Vagina (tissue), 2 donors: ENCODE measurements around the gene COPZ1. TPM values are rescaled to one million over a fixed set of nuclear protein-coding genes. Genes with fewer than 3 reads are reported as not detected.

Source experiments
- DNase-seq, 2 donors: peaks; one replicate each; pipeline ENCODE4 v3.0.0-alpha.2; 2017; ENCODE audit errors: extremely low spot score in 2 of 2
- H3K27ac ChIP-seq: fragments of 200-600 bp; sonication (generic); one replicate; pipeline ENCODE4 v1.5.1; 2019
- H3K27me3 ChIP-seq: fragments of 200-600 bp; sonication (generic); one replicate; pipeline ENCODE4 v1.5.1; 2019
- H3K36me3 ChIP-seq, 2 donors: fragments of 200-600 bp; sonication (generic); one replicate each; pipeline ENCODE4 v1.5.1; 2017 to 2019
- H3K4me1 ChIP-seq: fragments of 200-600 bp; sonication (generic); one replicate; pipeline ENCODE4 v1.5.1; 2019
- H3K4me3 ChIP-seq, 2 donors: fragments of 200-600 bp; sonication (generic); 1 replicate in 1 of 2; 2 replicates in 1 of 2; pipeline ENCODE4 v1.5.1; 2016 to 2019
- H3K9me3 ChIP-seq: fragments of 200-600 bp; sonication (generic); one replicate; pipeline ENCODE4 v1.5.1; 2019
- POLR2A ChIP-seq, 2 donors: fragments of 450-650 bp; IDR thresholded peaks; one replicate each; pipeline ENCODE4 v1.6.1; 2017; ENCODE audit warnings: antibody characterized with exemption in 2 of 2, mild to moderate bottlenecking in 2 of 2, moderate library complexity in 2 of 2
- POLR2AphosphoS5 ChIP-seq, 2 donors: sonication (generic); formaldehyde crosslinking; IDR thresholded peaks; one replicate each; pipeline ENCODE4 v1.9.0; 2017; ENCODE audit warnings: antibody characterized with exemption in 2 of 2, mild to moderate bottlenecking in 2 of 2, low read depth in 1 of 2; ENCODE audit not compliant: insufficient read depth in 1 of 2
- intact Hi-C: fragments of 100-400 bp; cut with DNase I; formaldehyde crosslinking; loops from one replicate; pipeline ENCODE4 v1.15.1; 2023
- total RNA-seq: library from RNA; depleted of rRNA; stranded (reverse); fragments of >200 nt; gene quantifications from one replicate; pipeline ENCODE4 v1.2.3, GENCODE V29; 2016
- TF ChIP-seq, protein P1 (sequence below), 3 experiments: fragments of 450-650 bp in 2 of 3; fragments of 200-600 bp in 1 of 3; sonication (generic) in 1 of 3; IDR thresholded peaks; one replicate each; pipeline ENCODE4 v1.5.1; 2017 to 2019; ENCODE audit warnings: antibody characterized with exemption in 3 of 3, mild to moderate bottlenecking in 2 of 3, moderate library complexity in 2 of 3

The COPZ1 gene
- total RNA-seq, 1 donor from 2014 or later: 47.6 TPM

DNA sequence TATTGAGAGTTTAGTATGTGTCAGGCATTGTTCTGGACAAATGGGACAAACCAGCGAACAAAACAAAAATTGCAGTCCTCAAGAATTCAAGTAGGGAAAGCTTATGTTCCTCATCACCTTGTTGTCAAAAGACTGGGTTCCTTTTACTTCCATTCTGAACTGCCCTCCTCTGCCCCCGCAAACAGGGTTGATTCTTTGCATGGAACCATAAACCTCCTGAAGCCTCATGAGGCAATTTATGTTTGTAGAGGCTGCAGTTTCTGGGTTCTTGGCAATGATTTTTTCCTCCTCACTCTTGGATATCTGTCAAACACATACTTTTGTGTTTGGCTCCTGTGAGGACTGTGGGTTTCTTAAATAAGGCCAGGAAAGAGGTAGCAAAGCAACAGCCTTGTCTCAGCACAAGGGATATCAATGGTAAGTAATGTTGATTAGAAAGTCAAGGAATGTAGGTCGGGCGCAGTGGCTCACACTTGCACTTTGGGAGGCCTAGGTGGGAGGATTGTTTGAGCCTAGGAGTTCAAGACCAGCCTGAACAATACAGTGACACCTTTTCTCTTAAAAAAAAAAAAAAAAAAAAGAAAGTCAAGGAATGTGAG is 13.9 kb downstream of the COPZ1 start:
- TF ChIP-seq, protein P1, sequence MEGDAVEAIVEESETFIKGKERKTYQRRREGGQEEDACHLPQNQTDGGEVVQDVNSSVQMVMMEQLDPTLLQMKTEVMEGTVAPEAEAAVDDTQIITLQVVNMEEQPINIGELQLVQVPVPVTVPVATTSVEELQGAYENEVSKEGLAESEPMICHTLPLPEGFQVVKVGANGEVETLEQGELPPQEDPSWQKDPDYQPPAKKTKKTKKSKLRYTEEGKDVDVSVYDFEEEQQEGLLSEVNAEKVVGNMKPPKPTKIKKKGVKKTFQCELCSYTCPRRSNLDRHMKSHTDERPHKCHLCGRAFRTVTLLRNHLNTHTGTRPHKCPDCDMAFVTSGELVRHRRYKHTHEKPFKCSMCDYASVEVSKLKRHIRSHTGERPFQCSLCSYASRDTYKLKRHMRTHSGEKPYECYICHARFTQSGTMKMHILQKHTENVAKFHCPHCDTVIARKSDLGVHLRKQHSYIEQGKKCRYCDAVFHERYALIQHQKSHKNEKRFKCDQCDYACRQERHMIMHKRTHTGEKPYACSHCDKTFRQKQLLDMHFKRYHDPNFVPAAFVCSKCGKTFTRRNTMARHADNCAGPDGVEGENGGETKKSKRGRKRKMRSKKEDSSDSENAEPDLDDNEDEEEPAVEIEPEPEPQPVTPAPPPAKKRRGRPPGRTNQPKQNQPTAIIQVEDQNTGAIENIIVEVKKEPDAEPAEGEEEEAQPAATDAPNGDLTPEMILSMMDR (IDR thresholded peaks at IDR 0.05): no peak
- TF ChIP-seq POLR2AphosphoS5 (IDR thresholded peaks at IDR 0.05; ENCODE audit: insufficient read depth in 1 of 2, low read depth in 1 of 2): no peak
- TF ChIP-seq POLR2A (IDR thresholded peaks at IDR 0.05): no peak
- H3K27ac ChIP-seq: no peak overlapping the region

DNA sequence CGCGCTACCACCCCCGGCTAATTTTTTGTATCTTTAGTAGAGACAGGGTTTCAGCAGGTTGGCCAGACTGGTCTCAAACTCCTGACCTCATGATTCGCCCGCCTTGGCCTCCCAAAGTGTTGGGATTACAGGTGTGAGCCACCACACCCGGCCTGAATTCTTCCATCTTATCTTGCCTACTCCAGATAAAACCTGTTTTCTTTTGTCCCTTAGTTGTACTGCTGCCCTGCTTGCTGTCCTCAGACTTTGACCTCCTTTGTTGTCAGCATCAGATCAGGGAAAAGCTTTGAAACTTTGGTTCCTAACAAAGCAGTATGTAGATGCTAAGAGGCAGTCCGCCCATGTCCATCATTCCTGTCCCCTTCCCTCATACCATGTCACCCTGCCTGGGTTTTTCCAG is 15.9 kb downstream of the COPZ1 start:
- Histone ChIP-seq H3K36me3 (peaks cover 0 to 53% of the 10 kb centered on the region in 2 donors), H3K9me3 (no peaks in the 10 kb centered on the region), H3K4me1 (peaks cover 23% of the 10 kb centered on the region), H3K27me3 (no peaks in the 10 kb centered on the region), H3K4me3 (no peak overlapping the region), H3K27ac (no peak overlapping the region)
- intact Hi-C loops: no loop called here
- no peak for DNase-seq
- TF ChIP-seq, protein P1 (IDR thresholded peaks at IDR 0.05): no peak
- TF ChIP-seq POLR2AphosphoS5 (IDR thresholded peaks at IDR 0.05; ENCODE audit: insufficient read depth in 1 of 2, low read depth in 1 of 2) (no peak), POLR2A (IDR thresholded peaks at IDR 0.05) (no peak)

More for the DNA sequence above, 13.9 kb downstream of the COPZ1 start:
- intact Hi-C loops: no loop called here
- no peaks in the 10 kb centered on the region for H3K9me3 ChIP-seq
- no peaks in the 10 kb centered on the region for H3K27me3 ChIP-seq
- peaks cover 28% of the 10 kb centered on the region for H3K4me1 ChIP-seq
- peaks cover 0 to 32% of the 10 kb centered on the region in 2 donors for H3K36me3 ChIP-seq
- no peak for DNase-seq
- no peak overlapping the region for H3K4me3 ChIP-seq

DNA sequence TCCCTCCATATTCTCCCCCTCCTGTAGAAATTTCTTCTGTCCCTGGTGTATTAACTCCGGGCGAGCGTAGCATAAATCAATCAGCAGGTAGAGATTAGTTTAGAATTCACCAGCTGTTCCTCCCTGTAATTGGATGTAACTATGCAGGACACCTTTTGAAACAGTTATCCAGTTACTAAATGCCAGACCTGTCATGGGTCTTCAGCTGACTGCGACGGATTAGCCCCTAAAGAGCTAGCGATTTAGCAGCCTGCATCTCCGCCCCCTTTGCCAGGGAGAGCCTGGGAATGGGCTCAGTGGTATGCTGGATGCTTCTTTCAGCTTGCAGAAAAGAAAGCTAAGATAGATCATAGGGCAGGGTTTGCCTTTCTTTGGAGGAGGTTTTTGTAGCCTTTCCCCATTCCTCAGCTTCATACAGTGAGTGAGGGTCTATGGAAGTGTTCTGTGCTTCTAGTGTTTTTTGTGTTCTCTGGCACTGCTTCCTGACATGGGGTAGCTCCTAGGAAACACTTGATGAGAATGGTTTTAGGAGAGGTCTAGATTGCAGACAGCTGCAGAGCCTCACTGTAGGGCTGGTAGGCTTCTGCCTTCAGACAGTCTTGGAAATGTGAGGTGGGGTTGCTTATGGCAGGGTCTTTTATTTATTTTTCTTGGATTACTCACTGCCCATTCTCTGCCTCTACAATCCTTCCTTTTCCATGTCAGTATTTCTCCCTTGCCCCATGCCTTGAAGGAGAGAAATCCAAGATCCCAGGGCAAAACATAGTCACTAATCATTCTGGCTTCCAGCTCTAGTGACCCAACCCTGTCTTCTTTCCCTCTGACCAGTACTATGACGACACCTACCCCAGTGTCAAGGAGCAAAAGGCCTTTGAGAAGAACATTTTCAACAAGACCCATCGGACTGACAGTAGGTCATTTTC is 16.7 kb downstream of the COPZ1 start:
- H3K9me3 ChIP-seq: no peaks in the 10 kb centered on the region
- peaks cover 0 to 59% of the 10 kb centered on the region in 2 donors for H3K36me3 ChIP-seq
- no peak for DNase-seq
- intact Hi-C loops: no loop called here
- no peak overlapping the region for H3K27ac ChIP-seq
- no peak overlapping the region for H3K4me3 ChIP-seq
- peaks cover 17% of the 10 kb centered on the region for H3K4me1 ChIP-seq
- TF ChIP-seq POLR2AphosphoS5 (IDR thresholded peaks at IDR 0.05; ENCODE audit: insufficient read depth in 1 of 2, low read depth in 1 of 2): no peak
- TF ChIP-seq, protein P1 (IDR thresholded peaks at IDR 0.05): no peak
- no peak for TF ChIP-seq POLR2A (IDR thresholded peaks at IDR 0.05)
- no peaks in the 10 kb centered on the region for H3K27me3 ChIP-seq

DNA sequence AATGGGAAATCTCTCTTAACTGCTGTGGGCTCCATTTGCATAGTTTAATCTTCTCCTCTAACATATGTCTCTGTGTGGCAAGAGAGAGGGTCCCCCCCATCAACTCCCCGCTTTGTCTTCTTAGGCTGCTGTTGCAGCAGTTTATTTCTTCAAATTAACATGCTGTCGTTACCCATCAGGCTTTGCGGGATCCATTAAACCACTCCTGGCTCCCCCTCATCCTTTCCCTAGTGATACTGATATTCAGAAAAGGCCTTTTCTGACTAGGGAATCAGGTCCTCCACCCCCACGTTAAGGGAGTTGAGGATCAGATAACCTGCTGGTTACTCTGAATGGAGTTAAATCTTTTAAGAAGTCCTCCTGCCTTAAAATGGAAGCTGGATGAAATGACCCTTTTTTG is 24.1 kb downstream of the COPZ1 start:
- no peak for DNase-seq
- intact Hi-C loops: no loop called here
- H3K27ac ChIP-seq: no peak overlapping the region
- H3K36me3 ChIP-seq: peaks cover 0 to 65% of the 10 kb centered on the region in 2 donors
- peaks cover 25% of the 10 kb centered on the region for H3K4me1 ChIP-seq
- H3K27me3 ChIP-seq: no peaks in the 10 kb centered on the region
- no peak for TF ChIP-seq POLR2A (IDR thresholded peaks at IDR 0.05)
- no peak for TF ChIP-seq POLR2AphosphoS5 (IDR thresholded peaks at IDR 0.05; ENCODE audit: insufficient read depth in 1 of 2, low read depth in 1 of 2)
- TF ChIP-seq, protein P1 (IDR thresholded peaks at IDR 0.05): no peak
- H3K9me3 ChIP-seq: no peaks in the 10 kb centered on the region
- no peak overlapping the region for H3K4me3 ChIP-seq
